Ovary (tissue), 9 donors: ENCODE results near the gene CRISPLD2. TPM values are rescaled to one million over a fixed set of nuclear protein-coding genes. Genes with fewer than 3 reads are reported as not detected.

Experiments used
- DNase-seq, 5 donors: peaks; one replicate each; pipeline ENCODE4 v3.0.0-alpha.2; 2019 to 2020
- H3K27ac ChIP-seq, 2 donors: fragments of 200-600 bp; one replicate each; pipeline versions ENCODE4 v1.5.1 to v1.8.0; 2019 to 2022
- H3K27me3 ChIP-seq: fragments of 200-600 bp; one replicate; pipeline ENCODE4 v1.8.0; 2022
- H3K36me3 ChIP-seq: fragments of 200-600 bp; sonication (generic); one replicate; pipeline ENCODE4 v1.5.1; 2019
- H3K4me1 ChIP-seq: one replicate; pipeline ENCODE4 v1.8.1; 2013; ENCODE audit warnings: mild to moderate bottlenecking, moderate library complexity; ENCODE audit not compliant: insufficient read depth
- H3K4me3 ChIP-seq: fragments of 200-600 bp; sonication (generic); one replicate; pipeline ENCODE4 v1.5.1; 2017
- H3K9me3 ChIP-seq, 2 donors: fragments of 200-600 bp in 1 of 2; sonication (generic) in 1 of 2; one replicate each; pipeline versions ENCODE4 v1.5.1 to v1.8.1; 2013 to 2019; ENCODE audit warnings: mild to moderate bottlenecking in 1 of 2, moderate library complexity in 1 of 2
- EP300 ChIP-seq: sonication (generic); formaldehyde crosslinking; IDR thresholded peaks from one replicate; pipeline ENCODE4 v1.6.1; 2017; ENCODE audit warnings: antibody characterized with exemption
- POLR2A ChIP-seq: fragments of 450-650 bp; IDR thresholded peaks from one replicate; pipeline ENCODE4 v1.6.1; 2017; ENCODE audit warnings: antibody characterized with exemption, mild to moderate bottlenecking, moderate library complexity
- WGBS, 3 donors: extraction: QIAGEN DNeasy Blood & Tissue Kit in 1 of 3; methylation state at CpG; one replicate each; pipeline versions ENCODE4 v1.1.5 to v1.1.7; 2013 to 2017; 5-methylcytosine and 5-hydroxymethylcytosine counted together
- intact Hi-C, 4 donors: fragments of 100-400 bp; cut with DNase I; formaldehyde crosslinking; loops; one replicate each; pipeline versions ENCODE4 v1.11.0 to v1.15.1; 2022 to 2023
- polyA plus RNA-seq, 2 donors: library from polyadenylated mRNA; stranded (reverse); fragments of 200-250 nt in 1 of 2; fragments of 350-450 nt in 1 of 2; fragmentation: Illumina TruSeq in 1 of 2; extraction: RNeasy Lipid Tissue Mini Kit (QIAGEN cat#74804) in 1 of 2; gene quantifications; one replicate each; pipeline ENCODE4 v1.2.3, GENCODE V29; 2013 to 2014
- total RNA-seq, 7 donors: library from RNA; depleted of rRNA in 2 of 7; stranded (reverse); fragments of >200 nt in 2 of 7; fragmentation: NEBNext Ultra II Directional in 3 of 7; extraction: Animal tissue kit (Norgen Biotek cat#: 25700) in 3 of 7; gene quantifications; one replicate each; pipeline versions ENCODE4 v1.1.0 to v1.2.4, GENCODE V29; 2016 to 2023
- TF ChIP-seq, protein P1 (sequence below), 3 donors: fragments of 450-650 bp in 2 of 3; fragments of 200-600 bp in 1 of 3; IDR thresholded peaks; one replicate each; pipeline versions ENCODE4 v1.5.1 to v1.8.0; 2016 to 2022; ENCODE audit warnings: antibody characterized with exemption in 3 of 3, mild to moderate bottlenecking in 1 of 3
- donor health status: DM: no; HTN: no; CAD: no; lungs with moderate emphysema.
- donor health status: DM: no; HTN: no; CAD: no.
- donor health status: Bipolar disorder and iron deficiency.
- donor health status: DM: yes; HTN: yes; CAD: no.
- donor health status: DM: no; HTN: no; CAD: no.
- donor health status: DM: yes; HTN: yes; CAD: no.

Gene CRISPLD2
- total and polyA plus RNA-seq, 9 donors, result 53.2 to 333 (median 111) TPM

DNA sequence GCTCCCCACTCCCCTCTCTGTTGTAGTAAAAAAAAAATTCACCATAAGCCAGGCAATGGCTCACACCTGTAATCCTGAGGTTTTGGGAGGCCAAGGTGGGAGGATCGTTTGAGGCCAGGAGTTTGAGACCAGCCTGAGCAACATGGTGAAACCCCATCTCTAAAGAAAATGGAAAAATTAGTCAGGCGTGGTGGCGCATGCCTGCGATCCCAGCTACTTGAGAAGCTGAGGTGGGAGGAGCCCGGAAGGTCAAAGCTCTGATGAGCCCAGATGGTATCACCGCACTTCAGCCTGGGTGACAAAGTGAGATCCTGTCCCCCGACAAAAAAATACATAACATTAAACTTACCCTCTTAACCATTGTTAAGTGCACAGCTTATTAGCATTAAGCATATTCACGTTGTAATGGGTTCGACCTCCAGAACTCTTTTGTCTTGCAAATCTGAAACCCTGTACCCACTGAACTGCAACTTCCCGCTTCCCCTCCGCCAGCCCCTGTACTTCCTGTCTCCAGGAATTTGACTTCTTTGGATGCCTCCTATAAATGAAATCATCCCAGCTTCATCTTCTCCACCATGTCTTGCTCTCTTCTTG, 66.8 kb downstream of the CRISPLD2 start:
- H3K27me3 ChIP-seq, result no peaks in the 10 kb centered on the region
- no peak for DNase-seq
- 95 to 99% (median 95%) methylated on average over 11 of the region's 11 CpGs for WGBS, 3 donors
- no peak overlapping the region for H3K4me3 ChIP-seq
- intact Hi-C loops, result no loop called here
- TF ChIP-seq EP300 (no peak), POLR2A (no peak)
- TF ChIP-seq, protein P1, sequence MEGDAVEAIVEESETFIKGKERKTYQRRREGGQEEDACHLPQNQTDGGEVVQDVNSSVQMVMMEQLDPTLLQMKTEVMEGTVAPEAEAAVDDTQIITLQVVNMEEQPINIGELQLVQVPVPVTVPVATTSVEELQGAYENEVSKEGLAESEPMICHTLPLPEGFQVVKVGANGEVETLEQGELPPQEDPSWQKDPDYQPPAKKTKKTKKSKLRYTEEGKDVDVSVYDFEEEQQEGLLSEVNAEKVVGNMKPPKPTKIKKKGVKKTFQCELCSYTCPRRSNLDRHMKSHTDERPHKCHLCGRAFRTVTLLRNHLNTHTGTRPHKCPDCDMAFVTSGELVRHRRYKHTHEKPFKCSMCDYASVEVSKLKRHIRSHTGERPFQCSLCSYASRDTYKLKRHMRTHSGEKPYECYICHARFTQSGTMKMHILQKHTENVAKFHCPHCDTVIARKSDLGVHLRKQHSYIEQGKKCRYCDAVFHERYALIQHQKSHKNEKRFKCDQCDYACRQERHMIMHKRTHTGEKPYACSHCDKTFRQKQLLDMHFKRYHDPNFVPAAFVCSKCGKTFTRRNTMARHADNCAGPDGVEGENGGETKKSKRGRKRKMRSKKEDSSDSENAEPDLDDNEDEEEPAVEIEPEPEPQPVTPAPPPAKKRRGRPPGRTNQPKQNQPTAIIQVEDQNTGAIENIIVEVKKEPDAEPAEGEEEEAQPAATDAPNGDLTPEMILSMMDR (IDR thresholded peaks at IDR 0.05), result no peak
- H3K36me3 ChIP-seq, result no peaks in the 10 kb centered on the region
- no peaks in the 10 kb centered on the region for H3K4me1 ChIP-seq
- no peaks in the 10 kb centered on the region for H3K9me3 ChIP-seq
- H3K27ac ChIP-seq, result no peak overlapping the region

DNA sequence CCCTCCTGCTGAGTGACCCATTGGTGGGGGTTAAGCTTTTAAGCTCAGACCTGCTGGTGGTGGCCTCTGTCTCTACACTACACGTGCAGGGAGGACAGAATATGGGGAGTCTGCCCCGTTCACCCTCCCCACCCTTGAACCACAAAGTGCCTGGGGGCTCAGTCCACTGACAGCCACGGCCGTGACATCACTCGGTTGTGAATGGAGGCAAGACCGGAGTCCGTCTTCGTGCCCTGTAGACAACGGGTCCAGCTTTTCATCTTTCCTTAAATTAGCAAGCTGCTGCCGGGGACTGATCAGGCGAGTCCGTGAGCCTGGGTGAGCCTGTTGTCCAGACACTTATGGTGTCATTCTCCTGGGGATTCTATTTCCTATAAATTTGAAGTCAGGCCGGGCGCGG, 67.4 kb downstream of the CRISPLD2 start:
- H3K4me3 ChIP-seq, result no peak overlapping the region
- no peak for DNase-seq
- TF ChIP-seq EP300 (no peak), POLR2A (no peak)
- TF ChIP-seq, protein P1 (IDR thresholded peaks at IDR 0.05), result no peak
- H3K36me3 ChIP-seq, result no peaks in the 10 kb centered on the region
- WGBS, 3 donors, result 93 to 96% (median 96%) methylated on average over 15 of the region's 15 CpGs
- no peaks in the 10 kb centered on the region for H3K9me3 ChIP-seq
- intact Hi-C loops, result no loop called here
- no peak overlapping the region for H3K27ac ChIP-seq
- no peaks in the 10 kb centered on the region for H3K27me3 ChIP-seq
- H3K4me1 ChIP-seq, result no peaks in the 10 kb centered on the region

DNA sequence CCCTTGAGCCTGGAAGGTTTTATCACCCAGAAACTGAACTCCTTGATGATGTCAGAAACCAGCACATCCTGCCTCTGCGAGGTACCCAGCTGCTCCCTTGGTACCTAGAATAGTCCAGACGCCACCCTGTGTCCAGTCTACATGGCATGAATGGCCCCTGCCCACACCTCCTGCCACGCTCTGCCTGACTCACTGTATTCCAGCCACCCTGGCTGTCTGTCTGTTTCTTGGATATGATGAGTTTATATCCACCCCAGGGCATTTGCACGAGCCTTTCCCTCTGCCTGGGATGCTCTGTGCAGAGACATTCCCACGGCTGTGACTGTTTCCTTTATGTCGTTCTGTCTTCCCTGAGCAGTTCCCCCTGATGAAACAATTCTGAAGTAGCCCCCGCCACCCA, 68.7 kb downstream of the CRISPLD2 start:
- Histone ChIP-seq H3K9me3 (no peaks in the 10 kb centered on the region), H3K4me3 (no peak overlapping the region), H3K27ac (no peak overlapping the region), H3K4me1 (no peaks in the 10 kb centered on the region), H3K27me3 (no peaks in the 10 kb centered on the region), H3K36me3 (no peaks in the 10 kb centered on the region)
- 94 to 97% (median 96%) methylated on average over 7 of the region's 7 CpGs for WGBS, 3 donors
- intact Hi-C loops, result no loop called here
- TF ChIP-seq POLR2A (no peak), EP300 (no peak)
- TF ChIP-seq, protein P1 (IDR thresholded peaks at IDR 0.05), result no peak
- no peak for DNase-seq

DNA sequence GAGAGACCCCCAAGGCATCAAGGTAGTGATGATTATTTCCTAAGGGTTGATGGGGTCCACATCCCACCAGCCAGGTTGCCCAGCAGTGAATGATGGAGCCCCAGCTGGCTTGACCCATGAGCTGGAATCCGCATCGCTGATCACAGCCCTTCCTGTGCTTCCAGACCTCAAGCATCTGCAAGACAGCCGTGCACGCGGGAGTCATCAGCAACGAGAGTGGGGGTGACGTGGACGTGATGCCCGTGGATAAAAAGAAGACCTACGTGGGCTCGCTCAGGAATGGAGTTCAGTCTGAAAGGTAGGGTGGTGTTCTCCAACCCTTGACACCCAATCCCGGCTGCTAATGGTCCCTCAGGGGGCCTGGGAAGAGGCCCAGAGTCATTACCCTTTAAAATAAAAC, 69.3 kb downstream of the CRISPLD2 start:
- Histone ChIP-seq H3K4me3 (no peak overlapping the region), H3K27me3 (no peaks in the 10 kb centered on the region), H3K36me3 (no peaks in the 10 kb centered on the region), H3K4me1 (no peaks in the 10 kb centered on the region), H3K27ac (no peak overlapping the region), H3K9me3 (no peaks in the 10 kb centered on the region)
- DNase-seq, result no peak
- 73 to 78% (median 74%) methylated on average over 12 of the region's 12 CpGs for WGBS, 3 donors
- TF ChIP-seq POLR2A, result no peak
- TF ChIP-seq, protein P1 (IDR thresholded peaks at IDR 0.05), result no peak
- no peak for TF ChIP-seq EP300
- intact Hi-C loops, result no loop called here
